VCaP (cell line): ENCODE data around the gene USP2.

Experiments
- H3K27ac ChIP-seq: fragments of 450-650 bp; 2 replicates; pipeline ENCODE4 v1.5.1; 2017
- TF ChIP-seq, protein P1 (sequence below): fragments of 450-650 bp; conservative IDR thresholded peaks from 2 replicates; pipeline ENCODE4 v1.5.1; 2017; ENCODE audit warnings: mild to moderate bottlenecking, moderate library complexity

The USP2 gene

DNA sequence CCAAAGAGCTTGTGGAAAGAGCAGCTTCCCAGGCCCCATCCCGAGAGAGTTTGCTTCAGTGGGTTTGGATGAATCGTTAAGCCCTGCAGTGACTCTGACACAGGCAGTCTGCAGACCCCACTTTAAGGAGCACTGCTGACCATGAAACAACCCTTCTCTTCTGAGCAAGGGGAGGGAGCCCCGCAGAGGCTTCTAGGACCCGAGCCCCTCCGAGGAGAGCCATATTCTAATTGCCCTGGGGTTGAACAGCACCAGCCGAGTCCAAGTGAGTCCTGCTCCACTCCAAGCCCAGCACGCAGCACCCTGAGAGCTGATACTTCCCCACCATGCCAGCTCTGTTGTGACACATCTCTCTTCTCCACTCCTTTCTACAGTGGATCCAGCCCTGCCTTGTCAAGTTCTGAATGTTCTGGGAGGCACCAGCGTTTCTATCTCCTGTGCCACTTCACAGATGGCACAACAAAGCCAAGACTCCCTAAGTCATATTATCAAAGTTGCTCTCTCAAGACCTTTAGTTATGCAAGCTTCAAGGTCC lies 10.4 kb downstream of the USP2 start:
- TF ChIP-seq, protein P1, sequence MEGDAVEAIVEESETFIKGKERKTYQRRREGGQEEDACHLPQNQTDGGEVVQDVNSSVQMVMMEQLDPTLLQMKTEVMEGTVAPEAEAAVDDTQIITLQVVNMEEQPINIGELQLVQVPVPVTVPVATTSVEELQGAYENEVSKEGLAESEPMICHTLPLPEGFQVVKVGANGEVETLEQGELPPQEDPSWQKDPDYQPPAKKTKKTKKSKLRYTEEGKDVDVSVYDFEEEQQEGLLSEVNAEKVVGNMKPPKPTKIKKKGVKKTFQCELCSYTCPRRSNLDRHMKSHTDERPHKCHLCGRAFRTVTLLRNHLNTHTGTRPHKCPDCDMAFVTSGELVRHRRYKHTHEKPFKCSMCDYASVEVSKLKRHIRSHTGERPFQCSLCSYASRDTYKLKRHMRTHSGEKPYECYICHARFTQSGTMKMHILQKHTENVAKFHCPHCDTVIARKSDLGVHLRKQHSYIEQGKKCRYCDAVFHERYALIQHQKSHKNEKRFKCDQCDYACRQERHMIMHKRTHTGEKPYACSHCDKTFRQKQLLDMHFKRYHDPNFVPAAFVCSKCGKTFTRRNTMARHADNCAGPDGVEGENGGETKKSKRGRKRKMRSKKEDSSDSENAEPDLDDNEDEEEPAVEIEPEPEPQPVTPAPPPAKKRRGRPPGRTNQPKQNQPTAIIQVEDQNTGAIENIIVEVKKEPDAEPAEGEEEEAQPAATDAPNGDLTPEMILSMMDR: no peak
- no peak overlapping the region for H3K27ac ChIP-seq

DNA sequence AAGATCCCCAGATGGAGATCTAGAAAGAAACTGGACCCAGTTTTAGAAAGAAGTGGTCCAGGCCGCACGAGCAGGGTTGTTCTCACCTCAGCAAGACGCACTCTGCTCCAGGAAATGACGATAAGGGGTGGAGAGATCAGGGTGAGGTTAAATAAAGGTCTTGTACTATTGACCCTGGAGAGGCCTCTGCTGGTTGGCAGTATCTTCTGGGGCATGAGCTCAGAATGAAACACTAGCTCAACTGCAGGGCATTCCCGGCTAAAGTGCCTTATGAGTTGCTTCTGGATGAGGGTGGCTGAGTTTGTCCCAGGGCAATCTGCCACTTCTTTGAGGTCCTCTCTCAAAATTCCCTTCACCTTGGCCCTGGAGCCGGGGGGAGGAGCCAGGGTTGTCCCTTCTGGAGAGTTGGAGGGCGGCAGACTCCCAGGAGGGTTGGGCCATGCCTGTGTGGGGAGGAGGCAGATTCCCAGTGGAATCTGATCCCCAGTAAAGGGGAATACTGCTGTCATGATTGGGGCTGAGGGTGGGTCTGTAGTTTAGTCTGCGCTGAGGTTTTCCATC lies 10.9 kb downstream of the USP2 start:
- TF ChIP-seq, protein P1: no peak
- H3K27ac ChIP-seq: no peak overlapping the region

DNA sequence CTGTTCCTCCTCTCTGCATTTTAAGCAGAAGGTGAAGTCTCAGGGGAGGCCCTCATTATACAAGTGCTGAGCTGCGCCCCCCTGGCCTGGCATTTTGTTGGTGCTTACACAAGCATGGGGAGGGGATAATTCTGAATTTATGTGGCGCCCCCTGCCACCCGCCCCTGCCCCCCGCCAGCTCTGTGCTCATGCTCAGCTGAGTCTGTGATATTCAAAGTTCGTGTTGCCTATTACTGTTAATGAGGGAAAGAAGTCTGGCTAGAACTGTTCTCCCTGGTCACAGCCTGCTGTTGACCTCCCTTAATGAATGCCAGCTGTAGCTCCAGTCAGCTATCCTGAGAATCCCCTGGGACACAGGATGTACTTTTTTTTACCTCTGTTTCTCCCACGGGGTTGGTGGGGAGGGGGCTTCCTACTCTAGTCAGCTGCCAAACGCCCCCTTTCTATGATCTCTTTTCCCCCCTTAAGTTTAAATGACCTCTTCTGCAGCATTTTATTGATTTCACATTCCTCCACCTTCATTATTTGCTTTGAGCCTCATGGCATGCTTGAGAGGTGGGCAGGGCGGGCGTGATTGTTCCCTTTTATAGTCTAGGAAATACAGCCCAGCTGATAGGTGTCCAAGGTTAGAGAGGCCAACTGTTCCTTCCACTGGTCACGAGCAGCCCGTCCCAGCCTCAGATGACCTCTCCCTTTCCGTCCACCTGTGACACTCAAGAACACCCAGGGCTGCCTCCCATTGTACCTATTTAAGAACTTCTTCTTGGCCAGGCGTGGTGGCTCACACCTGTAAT lies 12.2 kb downstream of the USP2 start:
- no peak overlapping the region for H3K27ac ChIP-seq
- TF ChIP-seq, protein P1: no peak

DNA sequence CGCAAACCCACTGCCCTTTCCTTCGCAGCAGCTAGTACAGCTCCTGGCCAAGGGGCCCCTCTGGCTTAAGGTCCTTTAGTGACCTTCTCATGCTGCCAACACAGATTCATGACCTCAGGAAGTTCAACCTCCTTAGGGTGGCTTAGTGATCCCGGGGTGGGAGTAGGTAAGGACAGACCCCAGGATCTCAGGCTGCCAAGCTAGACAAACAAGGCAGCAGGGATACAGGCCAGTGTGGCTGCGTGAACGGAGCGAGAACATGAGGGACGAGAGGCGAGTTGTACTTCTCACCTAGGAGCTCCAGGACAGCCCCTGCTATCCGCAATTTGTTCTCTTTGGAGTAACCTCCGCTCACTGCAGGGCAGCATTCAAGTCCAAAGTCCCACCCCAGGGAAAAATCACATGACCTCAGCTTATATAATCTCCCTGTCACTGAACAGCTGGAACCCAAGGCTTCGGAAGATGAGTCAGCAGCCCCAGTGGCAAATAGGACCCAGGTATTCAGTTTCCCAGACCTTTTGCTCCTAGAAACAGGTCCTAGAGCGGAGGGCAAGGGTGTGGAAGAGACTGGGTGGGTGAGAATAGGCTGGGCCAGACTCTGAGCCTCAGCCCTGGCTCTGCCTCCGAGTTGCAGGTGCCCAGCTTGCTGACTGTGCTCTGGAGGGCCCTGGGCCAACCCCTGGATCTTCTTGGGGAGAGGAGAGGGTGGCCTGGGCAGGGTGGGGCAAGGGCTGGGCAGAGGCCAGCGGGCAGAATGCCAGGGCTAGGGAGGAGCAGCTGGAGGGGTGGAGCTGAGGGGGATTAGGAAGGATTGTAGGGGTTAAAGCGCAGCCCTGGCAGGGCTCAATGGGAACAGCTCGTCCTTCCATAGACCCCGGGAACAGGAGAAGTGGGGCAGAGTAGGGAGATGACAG lies 13.1 kb downstream of the USP2 start:
- TF ChIP-seq, protein P1: no peak
- no peak overlapping the region for H3K27ac ChIP-seq

DNA sequence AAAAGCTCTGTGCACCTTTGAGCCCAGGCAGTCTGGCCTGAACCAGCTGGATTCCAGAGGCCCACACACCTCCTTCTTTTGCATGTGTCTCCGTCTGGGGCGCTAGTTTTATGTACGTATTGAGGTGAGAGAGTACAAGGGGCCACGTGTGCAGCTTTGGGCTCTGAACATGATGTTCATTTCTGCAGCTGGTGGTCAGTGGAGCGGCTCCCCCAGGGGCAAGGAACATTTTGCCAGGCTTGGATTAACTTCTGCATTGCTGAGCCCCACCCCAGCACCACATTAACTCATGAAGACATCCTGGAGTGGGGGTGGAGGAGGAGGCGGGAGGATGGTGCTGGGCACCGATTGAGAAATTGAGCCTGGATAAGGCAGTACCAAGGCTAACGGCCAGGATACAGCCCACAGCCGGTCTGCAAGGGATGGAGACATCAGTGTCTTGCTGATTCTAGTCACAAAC lies 13.8 kb downstream of the USP2 start:
- no peak overlapping the region for H3K27ac ChIP-seq
- TF ChIP-seq, protein P1: no peak

DNA sequence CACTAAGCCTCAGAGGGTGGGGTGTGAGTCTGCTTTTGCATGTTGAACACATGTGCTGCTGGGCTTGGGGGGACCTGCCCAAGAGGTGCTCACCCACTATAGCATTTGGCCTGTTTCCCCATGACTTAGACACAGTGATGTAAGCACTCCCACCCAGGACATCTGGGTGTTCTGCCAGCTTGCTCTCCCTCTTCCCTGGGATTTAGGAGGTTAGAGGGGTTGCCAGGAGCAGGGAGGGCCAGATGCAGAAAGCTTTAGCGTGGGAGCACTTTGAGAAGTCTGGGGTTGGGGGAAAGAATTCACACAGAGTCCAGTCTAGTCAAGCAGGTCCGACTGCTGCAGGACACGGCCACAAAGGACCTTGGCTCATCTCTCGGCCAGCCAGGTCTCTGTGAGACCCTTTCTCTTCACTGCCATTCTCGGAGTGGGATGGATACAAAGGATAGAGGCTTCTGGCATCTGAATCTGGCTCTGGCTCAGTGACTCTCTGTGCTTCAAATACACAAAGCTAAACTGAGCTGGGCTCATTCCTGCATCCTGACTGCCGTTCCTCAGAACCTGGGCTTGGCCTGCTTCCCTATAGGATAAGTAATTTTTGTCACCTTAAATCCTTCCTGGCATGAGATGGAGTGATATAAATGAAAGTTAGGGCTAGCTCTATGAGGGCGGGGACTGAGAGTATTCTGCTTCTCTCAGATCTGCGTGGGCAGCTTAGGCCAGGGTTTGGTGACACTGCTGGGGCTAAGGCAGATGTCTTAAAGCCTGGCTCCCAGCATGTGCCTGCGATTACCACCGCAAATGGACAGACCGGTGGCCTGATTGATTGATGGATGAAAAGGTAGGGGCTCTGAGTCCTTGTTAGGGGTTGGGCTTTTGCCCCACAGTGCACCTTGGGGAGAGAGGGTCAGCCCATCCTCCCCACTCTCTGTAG lies 14.5 kb downstream of the USP2 start:
- no peak overlapping the region for H3K27ac ChIP-seq
- TF ChIP-seq, protein P1: no peak
